NCI-H1105 (cell line): Measurements from ENCODE around the gene STXBP2.

Experiments used
- DNase-seq: peaks from one replicate; lab custom pipeline; 2025; lab: John Stamatoyannopoulos, UW

STXBP2 gene

GRCh38 chr19:7650148-7650547, 13.2 kb downstream of the STXBP2 start:
- DNase-seq = no peak

- DNase-seq = peak; percentile 67
These were observed 15.2 kb downstream of the STXBP2 start for GRCh38 chr19:7652061-7652641.

DNA sequence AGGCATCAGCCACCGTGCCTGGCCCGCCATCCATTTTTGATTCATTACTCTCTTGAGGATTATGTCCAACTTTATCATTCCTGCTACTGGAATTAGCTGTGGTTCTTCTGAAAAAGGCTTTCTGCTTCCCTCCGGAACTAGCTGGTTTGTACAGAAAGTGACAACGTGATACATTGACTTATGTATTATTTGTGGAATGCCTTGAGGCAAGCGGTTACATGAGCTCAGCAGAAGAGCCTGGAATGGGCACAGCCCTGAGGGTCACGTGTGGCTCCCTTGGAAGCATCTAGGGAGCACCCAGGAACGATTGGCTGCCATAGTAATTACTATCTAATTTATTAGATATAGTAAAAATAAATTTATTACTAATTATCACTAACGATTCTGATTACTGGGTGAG, 17.5 kb downstream of the STXBP2 start:
- no peak for DNase-seq

DNA sequence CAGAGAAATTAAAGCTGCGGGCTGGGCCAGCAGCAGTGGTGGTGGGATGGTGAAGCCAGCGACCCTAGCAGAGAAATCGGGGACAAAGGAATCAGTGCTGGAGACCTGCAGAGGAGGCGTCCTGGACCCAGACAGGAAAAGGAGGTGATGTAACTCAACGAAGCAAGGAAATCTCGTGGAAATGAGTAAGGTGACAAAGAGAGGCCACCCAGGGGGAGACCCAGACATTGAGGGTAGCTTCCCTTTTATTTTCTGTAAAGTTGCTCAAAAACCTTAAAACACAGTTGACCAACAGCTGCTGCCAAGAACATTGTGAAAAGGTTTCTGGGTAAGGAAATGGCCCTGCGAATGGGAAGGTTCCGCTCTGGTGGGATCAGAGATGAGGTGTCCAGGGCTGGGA, 18.7 kb downstream of the STXBP2 start:
- DNase-seq = no peak

DNA sequence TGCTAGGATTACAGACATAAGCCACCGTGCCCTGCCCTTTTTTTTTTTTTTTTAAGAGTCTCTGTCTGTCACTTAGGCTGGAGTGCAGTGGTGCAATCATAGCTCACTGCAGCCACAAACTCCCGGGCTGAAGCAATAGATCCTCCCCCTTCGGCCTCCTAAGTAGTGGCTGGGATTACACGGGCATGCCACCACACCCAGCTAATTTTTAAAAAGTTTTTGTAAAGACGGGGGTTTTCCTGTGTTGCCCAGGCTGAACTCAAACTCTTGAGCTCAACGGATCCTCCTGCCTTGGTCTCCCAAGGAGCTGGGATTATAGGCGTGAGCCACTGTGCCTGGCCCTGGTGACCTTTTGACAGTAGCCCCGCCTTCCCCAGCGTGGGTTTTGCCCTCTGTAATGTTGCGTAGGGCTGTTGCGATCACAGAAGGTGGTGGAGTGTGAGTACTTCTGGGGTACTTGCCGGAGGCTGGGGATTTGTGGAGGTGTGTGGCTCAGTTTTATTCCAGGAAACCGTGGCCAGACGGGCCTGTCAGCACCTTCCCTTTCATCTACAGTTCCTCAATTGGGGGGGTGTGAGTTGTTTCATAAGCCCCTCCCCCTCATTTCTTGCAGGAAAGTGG, 20.3 kb downstream of the STXBP2 start:
- DNase-seq = no peak

GRCh38 chr19:7658219-7658686, 21.3 kb downstream of the STXBP2 start:
- DNase-seq = no peak

DNA sequence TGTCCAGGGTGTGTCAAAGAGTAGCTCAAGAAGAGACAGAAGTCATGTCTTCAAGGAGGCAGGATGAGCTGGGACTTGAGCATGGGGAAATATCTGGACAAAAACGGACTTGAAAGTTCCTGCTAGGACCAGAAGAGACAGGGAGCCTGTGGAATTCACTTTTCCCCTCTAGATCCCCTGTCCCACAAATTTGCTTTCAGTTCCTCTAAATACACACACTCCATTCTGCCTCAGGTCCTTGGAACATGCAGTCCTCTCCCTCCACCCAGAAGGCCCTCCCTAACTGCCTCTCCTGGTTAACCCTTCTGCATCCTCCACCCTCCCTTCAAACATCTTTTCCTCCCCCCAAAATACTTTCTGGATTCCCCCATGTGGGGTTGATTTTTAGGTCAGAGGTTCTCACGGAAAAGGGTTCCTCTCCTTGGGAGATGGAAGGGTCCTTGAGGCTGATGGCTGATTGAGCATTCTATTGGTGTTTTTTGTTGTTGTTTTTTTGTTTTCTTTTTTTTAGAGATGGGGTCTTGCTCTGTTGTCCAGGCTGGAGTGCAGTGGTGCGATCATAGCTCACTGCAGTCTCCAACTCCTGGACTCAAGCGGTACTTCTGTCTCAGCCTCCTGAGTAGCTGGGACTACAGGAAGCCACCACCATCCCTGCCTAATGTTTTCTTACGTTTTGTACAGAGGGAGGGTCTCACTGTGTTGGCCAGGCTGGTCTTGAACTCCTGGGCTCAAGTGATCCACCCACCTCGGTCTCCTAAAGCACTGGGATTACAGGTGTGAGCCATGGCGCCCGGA, 25.0 kb downstream of the STXBP2 start:
- no peak for DNase-seq

DNA sequence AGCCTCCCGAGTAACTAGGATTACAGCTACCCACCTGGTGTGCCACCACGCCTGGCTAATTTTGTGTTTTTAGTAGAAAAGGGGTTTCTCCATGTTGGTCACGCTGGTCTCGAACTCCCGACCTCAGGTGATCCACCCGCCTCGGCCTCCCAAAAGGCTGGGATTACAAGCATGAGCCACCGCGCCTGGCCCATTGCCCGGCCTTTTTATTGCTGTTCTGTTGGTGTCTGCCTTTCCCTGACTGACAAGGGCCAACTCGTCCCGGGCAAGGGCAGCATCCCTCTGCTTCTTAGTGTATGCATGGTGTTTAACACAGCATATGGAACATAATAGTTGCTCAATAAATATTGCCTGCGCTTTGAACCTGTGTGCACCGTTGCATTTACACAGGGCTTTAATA, 25.7 kb downstream of the STXBP2 start:
- no peak for DNase-seq

- no peak for DNase-seq
These were observed 26.8 kb downstream of the STXBP2 start for GRCh38 chr19:7663706-7664105.

DNA sequence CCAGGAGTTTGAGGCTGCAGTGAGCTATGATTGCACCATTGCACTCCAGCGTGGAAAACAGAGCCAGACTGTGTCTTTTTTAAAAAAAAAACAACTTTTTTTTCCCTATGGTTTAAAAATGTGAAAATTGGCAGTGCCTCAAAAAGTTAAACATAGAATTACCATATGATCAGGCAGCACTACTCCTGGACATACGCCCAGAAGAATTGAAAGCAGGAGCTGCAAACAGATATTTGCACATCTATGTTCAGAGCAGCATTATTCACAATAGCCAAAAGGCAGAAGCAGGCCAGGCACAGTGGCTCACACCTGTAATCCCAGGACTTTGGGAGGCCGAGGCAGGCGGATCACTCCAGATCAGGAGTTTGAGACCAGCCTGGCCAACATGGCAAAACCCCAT, 28.2 kb downstream of the STXBP2 start:
- DNase-seq = no peak

GRCh38 chr19:7668842-7669241, 31.9 kb downstream of the STXBP2 start, which contains the start of gene RETN:
Gene RETN (plus strand): TSS chr19:7669049. CDS start chr19:7669327, 278 bp downstream.
- no peak for DNase-seq

GRCh38 chr19:7669641-7670040, 32.7 kb downstream of the STXBP2 start:
- DNase-seq = no peak

DNA sequence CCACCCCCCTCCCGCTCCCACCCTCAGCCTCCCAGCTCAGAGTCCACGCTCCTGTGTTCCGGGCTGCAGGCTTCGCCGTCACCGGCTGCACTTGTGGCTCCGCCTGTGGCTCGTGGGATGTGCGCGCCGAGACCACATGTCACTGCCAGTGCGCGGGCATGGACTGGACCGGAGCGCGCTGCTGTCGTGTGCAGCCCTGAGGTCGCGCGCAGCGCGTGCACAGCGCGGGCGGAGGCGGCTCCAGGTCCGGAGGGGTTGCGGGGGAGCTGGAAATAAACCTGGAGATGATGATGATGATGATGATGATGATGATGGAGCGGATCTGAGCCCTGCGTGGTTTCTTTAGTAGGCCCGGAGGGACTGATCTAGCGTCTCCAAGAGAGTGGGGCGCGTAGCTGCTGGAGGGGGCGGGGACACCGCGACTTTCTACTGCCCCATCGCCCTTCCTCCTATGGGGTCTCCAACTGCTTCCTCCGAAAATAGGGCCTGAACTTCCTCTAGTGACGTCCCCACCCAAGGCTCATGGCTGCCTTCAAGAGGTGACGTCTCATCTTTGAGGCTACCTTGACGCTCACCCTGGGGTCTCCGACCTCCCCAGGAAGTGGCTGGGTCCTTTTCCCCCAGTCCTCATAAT, 33.4 kb downstream of the STXBP2 start:
- DNase-seq = no peak

DNA sequence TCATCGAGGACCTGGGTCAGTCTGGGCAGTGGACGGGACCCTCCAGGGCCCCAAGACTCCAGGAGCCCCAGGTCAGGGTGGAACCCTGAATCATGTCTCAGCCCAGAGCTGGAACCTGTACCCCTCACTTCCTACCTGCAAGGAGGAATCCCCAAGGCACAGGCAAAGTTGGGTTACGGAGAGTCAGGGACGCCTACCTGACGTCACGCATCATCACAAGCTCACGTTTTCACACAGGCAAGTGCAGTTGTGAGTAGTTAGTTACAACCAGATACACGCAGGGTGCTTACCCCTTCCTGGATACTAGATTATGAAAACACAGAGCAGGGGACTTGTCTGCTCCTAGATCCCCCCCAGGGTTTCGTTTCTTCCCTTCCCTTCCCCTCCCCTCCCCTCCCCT, 33.9 kb downstream of the STXBP2 start:
- DNase-seq = no peak

DNA sequence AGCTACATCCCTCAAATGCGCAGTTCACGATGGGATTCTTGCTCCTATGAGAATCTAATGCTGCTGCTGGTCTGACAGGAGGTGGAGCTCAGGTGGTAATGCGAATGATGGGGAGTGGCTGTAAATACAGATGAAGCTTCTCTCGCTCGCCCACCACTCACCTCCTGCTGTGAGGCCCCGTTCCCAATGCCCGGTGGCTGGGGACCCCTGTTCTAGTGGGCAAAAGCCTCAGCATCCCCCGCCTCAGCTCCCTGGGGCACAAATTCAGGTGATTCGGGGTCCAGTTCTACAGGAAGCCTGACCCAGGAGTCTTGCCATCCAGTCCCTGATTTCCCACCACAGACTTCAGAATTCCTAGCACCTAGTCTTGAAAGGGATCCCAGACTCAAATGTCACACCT, 35.6 kb downstream of the STXBP2 start:
- no peak for DNase-seq

GRCh38 chr19:7674010-7675005, 37.4 kb downstream of the STXBP2 start:
- no peak for DNase-seq

- DNase-seq = no peak
These were observed 39.5 kb downstream of the STXBP2 start for GRCh38 chr19:7676376-7676775.

DNA sequence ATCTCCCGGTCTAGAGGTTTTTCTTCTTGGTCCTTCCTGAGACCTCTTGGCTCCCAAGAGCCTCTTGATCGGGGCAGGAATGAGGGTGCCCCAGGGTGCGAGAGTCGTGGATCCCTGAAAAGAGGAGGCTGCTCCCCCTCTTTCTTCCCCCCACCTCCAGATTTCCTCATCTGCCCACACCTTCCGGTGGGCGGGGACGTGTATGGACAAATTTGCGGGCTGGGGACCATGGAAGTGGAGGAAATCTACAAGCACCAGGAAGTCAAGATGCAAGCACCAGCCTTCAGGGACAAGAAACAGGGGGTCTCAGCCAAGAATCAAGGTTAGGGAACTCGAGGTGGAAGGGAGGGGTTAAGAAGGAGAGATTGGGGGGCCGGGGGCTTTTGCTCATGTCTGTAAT, 39.9 kb downstream of the STXBP2 start, which contains the start of gene MCEMP1:
MCEMP1 (plus strand) TSS at position 237 of the 400 bp plus-strand sequence; CDS start at position 268, 31 bp downstream.
- DNase-seq = no peak

GRCh38 chr19:7677669-7678311, 40.9 kb downstream of the STXBP2 start:
- no peak for DNase-seq

DNA sequence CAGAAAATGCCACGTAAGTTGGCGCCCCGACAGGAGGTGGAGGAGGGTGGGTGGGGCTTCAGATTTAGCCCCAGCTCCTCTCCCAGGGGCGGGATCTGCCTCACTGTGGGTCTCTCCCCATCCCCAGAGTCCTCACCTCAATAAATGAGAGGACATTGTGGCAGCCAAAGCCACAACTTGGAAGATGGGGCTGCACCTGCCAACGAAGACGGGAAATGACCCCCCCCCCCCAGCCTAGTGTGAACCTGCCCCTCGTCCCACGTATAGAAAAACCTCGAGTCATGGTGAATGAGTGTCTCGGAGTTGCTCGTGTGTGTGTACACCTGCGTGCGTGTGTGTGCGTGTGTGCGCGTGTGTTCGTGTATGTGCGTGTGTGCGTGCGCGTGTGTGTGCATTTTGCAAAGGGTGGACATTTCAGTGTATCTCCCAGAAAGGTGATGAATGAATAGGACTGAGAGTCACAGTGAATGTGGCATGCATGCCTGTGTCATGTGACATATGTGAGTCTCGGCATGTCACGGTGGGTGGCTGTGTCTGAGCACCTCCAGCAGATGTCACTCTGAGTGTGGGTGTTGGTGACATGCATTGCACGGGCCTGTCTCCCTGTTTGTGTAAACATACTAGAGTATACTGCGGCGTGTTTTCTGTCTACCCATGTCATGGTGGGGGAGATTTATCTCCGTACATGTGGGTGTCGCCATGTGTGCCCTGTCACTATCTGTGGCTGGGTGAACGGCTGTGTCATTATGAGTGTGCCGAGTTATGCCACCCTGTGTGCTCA, 42.3 kb downstream of the STXBP2 start:
- DNase-seq = no peak
